CD4-positive, alpha-beta T cell treated with Interleukin-21 for 1 hour (primary cell): Measurements from ENCODE around the gene PDGFC.

Experiments
- DNase-seq: peaks from one replicate; pipeline ENCODE4 v3.0.0-alpha.2; 2020

PDGFC gene

DNA sequence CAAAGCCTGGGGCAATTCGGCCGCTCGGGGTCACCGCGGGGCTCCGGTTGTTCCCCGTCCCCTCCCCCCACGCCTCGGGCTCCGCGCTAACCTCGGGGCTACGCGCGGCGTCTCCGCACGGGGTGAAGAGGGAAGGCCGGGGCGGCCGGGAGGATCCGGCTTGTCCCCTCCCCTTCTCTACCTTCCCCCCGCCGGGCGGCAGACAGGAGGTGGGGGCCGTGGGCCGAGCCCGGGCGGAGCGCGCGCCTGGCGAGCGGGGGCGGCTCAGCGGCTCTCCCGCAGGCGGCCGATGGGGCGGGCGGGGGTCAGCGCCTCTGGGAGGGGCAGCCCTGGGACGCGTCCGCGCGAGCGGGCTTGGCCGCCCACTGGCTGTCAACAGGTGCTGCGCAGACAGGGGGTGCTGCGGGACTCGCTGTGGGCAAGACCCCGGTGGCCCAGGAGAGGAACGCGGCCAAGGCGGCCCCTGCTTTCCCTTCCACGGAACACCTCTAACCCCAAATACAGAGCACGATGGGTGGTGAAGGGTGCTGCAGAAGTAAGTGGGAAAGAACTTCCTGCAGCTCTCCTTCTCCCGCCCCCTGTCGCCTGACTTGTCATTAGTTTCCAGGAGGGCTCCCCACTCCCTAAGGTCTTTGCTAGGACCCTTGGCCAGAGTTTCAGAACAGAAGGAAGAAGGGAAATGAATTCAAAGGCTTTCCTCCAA, at the start of gene PDGFC:
Gene PDGFC, minus strand, starts transcription at position 124 of the 703 bp plus-strand sequence. CDS start 896 bp downstream, outside the sequence.
- no peak for DNase-seq

- DNase-seq = no peak
Observed at GRCh38 chr4:157020882-157021281, 49.3 kb upstream of the PDGFC start.

- DNase-seq = no peak
Observed at GRCh38 chr4:157018920-157019490, 47.4 kb upstream of the PDGFC start.

DNA sequence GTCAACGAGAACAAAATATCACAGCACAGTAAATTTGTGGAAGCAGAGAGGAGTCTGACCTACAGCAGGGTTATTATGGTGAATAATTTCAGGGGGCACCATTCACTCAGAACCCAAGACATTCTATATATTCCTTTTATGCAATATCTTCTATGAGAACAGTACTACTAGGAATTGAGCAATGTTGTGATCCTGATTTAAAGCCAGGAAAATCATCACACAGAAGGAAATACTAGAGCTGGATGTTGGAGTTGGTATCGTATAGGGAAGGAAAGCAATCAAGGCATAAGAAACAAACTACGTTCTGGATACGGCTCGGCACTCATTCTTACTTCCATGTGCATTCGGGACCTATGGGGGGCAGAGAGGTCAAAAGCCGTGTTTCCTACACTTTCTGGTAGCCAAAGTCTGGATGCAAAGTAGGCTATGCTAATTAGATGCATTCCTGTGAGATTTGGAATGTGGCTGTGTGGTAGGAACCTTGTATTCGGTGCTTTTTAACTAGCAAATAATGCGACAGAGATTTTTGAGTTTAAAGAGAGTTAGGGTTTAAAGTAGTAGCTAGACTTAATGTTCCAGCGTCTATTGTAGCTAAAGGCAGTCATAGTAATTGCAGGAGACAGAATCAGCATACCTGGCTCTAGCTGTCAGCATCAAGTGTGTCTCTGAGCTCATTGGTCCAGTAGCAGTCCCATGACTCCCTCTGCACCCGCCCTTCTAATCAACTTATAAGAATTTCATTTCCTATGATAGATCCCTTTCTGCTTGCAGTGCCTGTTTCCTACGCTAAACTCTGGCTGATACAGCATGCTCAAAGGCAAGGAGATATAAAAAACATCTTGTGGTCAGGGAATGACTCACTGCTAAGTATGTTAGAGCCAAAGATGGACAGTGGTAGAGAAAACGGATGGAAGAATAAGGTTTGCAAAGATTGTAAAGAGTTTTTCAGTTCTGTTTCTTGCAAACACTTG, 43.3 kb upstream of the PDGFC start:
- DNase-seq = no peak

DNA sequence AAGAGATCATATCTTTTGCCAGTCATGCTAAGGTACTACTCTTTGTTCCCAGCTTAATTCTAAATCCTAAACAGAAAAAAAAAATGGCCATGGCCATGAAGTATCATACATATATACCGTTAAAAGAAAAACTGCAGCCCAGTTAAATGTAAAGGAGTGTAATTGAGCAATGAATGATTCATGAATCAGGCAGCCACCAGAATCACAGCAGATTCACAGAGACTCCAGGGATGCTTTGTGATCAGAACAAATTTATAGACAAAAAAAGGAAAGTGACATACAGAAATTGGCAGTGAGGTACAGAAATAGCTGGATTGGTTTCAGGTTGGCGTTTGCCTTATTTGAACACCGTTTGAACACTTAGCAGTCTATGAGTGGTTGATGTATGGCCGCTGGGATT, 42.1 kb upstream of the PDGFC start:
- no peak for DNase-seq

- DNase-seq = no peak
Observed at GRCh38 chr4:157012781-157013180, 41.2 kb upstream of the PDGFC start.

- DNase-seq = no peak
Observed at GRCh38 chr4:157012296-157012695, 40.7 kb upstream of the PDGFC start.

- no peak for DNase-seq
Observed at GRCh38 chr4:157010630-157011029, 39.0 kb upstream of the PDGFC start.

GRCh38 chr4:157005831-157006230, 34.2 kb upstream of the PDGFC start:
- no peak for DNase-seq

GRCh38 chr4:157005193-157005592, 33.6 kb upstream of the PDGFC start:
- DNase-seq = no peak

DNA sequence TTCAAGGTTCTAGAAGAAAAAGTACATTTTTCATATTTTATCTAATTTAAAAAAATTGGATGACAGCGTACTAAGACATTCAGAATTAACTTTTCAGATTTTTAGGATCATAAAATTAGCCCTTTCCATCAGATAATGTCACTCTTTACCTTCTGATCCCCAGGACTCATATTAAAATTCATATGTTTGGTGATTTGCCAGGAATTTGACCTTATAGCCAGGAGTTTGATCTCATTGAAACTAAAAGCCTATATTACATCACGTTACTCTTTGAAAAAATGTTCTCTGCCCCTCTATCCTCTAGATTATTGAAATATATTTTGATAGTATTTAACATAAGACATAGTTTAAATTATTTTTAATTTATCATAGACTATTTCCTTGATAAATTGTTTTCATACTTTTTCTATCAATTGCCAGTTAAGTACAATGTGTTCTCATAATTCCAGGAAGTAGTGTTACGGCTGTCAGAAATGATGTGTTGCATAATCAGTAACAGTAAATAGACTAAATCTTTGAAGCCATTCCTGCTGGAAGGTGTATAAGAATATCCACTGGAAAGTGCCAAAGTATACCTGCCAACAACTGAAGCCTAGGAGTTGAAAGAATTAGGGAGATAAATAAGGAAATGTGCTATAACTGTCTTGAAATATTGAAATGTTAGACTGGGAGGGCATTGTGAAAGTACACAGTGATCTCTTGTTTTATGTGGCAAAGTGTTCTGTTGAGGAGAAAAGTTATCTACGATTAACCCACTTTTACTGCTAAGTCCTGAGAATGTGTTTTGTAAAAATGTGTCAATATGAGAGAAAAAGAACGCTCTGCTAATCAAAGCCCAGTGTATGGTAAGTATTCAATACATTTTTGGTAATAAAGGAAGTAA, 32.9 kb upstream of the PDGFC start:
- no peak for DNase-seq

DNA sequence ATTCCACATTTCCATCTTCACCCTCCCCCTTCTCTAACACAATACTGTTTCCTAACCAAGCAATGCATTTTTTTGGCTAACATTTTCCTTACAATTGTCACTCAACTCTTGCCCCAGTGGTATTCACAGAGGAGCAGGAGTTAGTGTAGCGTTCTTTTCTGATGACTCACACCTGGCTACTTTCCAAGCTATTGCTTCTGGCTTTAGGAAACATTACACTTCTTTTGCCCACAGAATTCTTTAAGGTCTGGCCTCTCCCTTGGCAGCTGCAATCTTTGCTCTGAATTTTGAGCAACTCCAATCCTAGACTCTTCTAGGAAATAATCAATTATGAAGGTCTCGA, 27.5 kb upstream of the PDGFC start:
- no peak for DNase-seq

DNA sequence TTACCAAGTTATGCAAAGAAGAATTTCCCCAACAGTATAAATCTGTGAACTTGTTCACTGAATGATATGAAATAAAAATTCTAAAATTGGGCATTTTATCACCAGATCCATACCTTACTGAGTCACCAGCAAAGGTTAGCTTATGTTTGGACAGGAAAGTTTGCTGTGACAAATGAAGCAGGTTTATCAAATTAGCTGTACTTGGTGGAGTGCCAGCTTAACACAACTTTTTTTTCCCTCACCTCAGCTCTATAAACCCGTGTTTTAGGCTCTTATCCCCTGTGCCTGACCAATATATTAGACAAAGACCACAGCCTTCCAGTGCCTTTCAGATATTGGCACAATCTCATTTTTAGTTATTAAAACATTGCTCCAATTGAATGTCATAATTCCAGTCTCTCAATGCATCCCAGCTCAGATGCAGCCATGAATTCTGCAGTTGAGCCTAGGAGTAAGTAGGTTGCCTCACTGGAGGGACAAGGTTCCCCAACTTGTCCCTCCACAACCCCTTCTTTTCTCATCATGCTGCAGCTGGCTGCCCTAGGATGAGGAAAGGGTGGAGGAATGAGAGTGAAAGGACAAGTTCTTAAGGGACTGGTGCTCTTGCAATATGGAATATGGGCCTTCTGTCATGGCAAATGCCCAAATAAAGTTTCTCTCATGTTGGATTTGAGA, 27.0 kb upstream of the PDGFC start:
- no peak for DNase-seq

GRCh38 chr4:156992943-156993342, 21.3 kb upstream of the PDGFC start:
- DNase-seq = no peak

DNA sequence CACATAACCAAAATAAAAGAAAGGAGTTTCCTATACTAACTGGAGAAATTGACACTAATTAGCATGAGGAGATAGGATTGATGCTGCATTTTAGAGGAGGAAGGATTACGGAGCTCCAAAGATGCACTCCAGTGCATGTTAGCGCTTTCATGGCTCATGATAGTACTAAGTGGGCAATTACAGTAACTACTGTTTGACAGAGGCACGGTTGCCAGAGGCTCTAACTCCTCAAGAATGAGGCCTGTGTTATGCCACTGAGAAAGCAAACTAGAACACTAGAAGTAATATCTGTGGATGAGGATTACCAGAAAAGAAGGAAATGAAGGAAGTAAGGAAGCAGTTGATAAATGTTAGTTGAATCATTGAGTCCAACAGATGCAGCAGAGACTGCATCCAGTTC, 19.6 kb upstream of the PDGFC start:
- no peak for DNase-seq

GRCh38 chr4:156983366-156983765, 11.8 kb upstream of the PDGFC start:
- DNase-seq = no peak

DNA sequence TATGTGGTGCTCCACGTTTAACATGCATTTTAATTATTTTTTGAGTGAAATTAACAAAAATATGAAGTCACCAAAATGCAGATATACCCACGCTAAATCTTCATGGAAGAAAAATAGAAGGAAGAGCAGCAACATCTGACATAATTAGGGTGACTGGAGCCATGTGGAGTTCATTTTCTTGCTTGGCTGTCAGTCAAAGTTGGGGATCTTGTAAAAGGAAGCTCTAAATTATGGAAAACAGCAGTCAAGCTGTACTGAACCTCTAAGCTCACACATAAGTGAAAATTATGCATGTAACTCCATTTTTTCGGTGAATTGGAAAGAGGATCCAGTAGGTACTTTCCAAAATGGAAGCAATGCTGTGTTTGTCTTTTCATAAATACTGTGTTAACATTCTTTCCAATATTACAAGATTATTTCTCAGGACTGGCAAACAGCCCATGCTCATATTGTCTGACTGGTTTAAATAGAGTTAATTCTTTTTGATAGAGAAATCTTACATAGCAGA, 9.7 kb upstream of the PDGFC start:
- no peak for DNase-seq

DNA sequence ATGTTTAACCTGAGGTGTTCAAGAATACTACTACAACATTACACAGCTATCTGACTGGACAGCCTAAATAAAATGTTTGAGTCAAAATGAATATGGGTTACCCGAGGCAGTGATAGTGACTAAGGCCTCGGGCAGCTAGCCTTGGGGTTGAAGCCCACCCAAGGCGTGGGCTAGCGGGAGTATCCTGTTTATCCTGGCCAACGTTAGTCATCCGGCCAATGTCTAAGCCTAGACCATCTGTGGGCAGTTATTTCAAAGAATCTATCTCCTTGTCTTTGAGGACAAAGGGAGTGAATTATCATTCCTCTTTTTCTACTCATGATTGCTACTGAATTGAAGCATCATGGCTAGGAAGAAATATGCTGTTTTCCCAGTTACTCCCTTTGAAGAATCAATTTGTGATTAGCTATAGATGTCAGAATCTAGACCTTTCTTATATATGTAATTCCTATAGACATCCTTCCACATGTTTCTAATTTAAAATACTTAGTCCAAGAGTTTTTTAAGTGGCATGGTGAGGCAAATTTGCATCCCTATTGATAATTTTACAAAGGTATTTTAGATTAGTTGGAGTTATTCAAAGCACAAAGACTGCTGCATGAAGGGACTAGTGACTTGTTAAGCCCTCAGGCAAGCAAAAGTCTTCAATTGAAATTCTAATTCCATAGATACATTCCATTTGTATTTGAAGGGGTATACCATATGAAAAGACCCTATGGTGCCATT, 6.0 kb upstream of the PDGFC start:
- DNase-seq = no peak

GRCh38 chr4:156976147-156976546, 4.5 kb upstream of the PDGFC start:
- no peak for DNase-seq

DNA sequence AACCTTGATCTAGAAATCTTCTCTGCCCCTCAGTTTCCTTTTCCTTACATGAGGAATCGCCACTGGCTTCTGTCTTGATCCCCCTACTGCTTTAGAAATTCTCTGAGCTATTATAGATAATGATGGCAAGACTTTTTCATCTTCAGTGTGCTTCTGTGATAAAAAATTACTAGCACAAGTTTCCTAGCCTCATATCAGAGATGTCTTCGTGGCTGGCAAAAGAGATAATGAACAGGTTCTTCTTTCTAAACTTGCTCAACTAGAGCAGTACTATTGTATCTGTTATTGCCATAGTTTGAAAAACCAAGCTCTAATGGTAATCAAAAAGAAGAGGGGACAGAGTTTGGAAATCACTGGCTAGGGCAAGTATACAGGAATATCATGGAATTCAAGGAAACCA, 4.1 kb upstream of the PDGFC start:
- no peak for DNase-seq

- no peak for DNase-seq
Observed at GRCh38 chr4:156974264-156974663, 2.7 kb upstream of the PDGFC start.
